Adipocyte (in vitro differentiated cells): Measurements from ENCODE around the gene CADPS.
A peak's percentile ranks its signal among the peaks of the same experiment; 100 is the strongest.

Experiments used
- DNase-seq: peaks from one replicate; pipeline ENCODE4 v3.0.0-alpha.2; 2015; ENCODE audit warnings: low read depth
- H3K27me3 ChIP-seq: replicated peaks from 2 replicates; pipeline ENCODE4 v1.7.0; 2013; ENCODE audit warnings: mild to moderate bottlenecking, low read length, moderate library complexity; ENCODE audit not compliant: control insufficient read depth, insufficient read depth
- H3K36me3 ChIP-seq: 2 replicates; pipeline ENCODE4 v1.7.0; 2013; ENCODE audit warnings: low read length, mild to moderate bottlenecking, moderate library complexity; ENCODE audit not compliant: control insufficient read depth, insufficient read depth, severe bottlenecking
- H3K4me1 ChIP-seq: 2 replicates; pipeline ENCODE4 v1.7.0; 2013; ENCODE audit warnings: mild to moderate bottlenecking, low read length, moderate library complexity; ENCODE audit not compliant: control insufficient read depth, insufficient read depth
- H3K4me3 ChIP-seq: 2 replicates; pipeline ENCODE4 v1.7.0; 2013; ENCODE audit warnings: mild to moderate bottlenecking, low read length, moderate library complexity
- H3K9ac ChIP-seq: 2 replicates; pipeline ENCODE4 v1.7.0; 2013; ENCODE audit warnings: mild to moderate bottlenecking, low read length, moderate library complexity
- H3K9me3 ChIP-seq: 2 replicates; pipeline ENCODE4 v1.7.0; 2013; ENCODE audit warnings: mild to moderate bottlenecking, low read length, moderate library complexity; ENCODE audit not compliant: control insufficient read depth

Gene CADPS

DNA sequence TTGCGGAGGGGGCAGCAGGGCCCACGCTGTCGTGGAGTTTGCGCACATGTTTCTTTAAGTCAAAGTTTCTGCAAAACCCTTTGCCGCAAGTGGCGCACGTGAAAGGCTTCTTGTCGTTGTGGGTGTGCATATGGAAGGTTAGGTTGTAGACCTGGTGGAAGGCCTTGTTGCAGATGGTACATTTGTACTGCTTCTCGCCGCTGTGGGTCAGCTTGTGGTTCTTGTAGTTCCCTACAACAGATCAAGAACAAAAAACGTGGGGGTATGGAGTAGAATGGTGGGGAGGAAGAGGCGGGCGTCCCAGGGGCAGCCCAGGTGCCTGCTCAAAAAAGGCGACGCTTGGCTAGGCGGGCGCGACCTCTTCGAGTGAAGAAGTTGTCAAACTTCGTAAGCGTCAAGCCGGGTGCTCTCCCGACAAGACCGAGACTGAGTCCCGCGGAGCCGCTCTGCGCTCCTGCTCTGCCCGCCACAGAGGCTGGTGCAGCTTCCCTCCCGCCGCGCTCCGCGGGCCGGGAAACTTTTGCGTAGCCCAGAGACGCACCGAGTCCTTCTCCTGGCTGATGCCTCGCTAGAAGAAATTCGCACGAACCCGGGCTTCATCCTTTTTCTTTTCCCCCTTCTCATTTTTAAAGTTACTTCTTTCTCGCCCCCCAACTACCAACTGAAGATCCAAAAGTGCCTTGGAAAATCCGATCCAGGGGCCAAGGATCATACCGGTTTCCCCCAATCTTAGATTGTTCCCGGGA, 504.9 kb downstream of the CADPS start:
- H3K9ac ChIP-seq: no peak overlapping the region
- no peak for DNase-seq
- H3K4me1 ChIP-seq: peaks cover 17% of the 10 kb centered on the region
- H3K9me3 ChIP-seq: no peaks in the 10 kb centered on the region
- H3K27me3 ChIP-seq: peaks cover 91% of the 10 kb centered on the region
- no peak overlapping the region for H3K4me3 ChIP-seq
- no peaks in the 10 kb centered on the region for H3K36me3 ChIP-seq

GRCh38 chr3:62369476-62369743, 505.8 kb downstream of the CADPS start:
- Histone ChIP-seq H3K27me3 (peaks cover 91% of the 10 kb centered on the region), H3K4me1 (peaks cover 15% of the 10 kb centered on the region), H3K36me3 (no peaks in the 10 kb centered on the region), H3K9ac (no peak overlapping the region), H3K9me3 (peaks cover 4% of the 10 kb centered on the region), H3K4me3 (no peak overlapping the region)
- no peak for DNase-seq

- peaks cover 86% of the 10 kb centered on the region for H3K27me3 ChIP-seq
- peak overlapping the region; percentile 46 for H3K4me3 ChIP-seq
- H3K9ac ChIP-seq: no peak overlapping the region
- H3K36me3 ChIP-seq: no peaks in the 10 kb centered on the region
- no peak for DNase-seq
- peaks cover 4% of the 10 kb centered on the region for H3K9me3 ChIP-seq
- H3K4me1 ChIP-seq: peaks cover 9% of the 10 kb centered on the region
These were observed 506.3 kb downstream of the CADPS start for GRCh38 chr3:62368705-62369475.

GRCh38 chr3:62368290-62368704, 506.9 kb downstream of the CADPS start:
- no peaks in the 10 kb centered on the region for H3K36me3 ChIP-seq
- no peak for DNase-seq
- no peak overlapping the region for H3K9ac ChIP-seq
- peaks cover 4% of the 10 kb centered on the region for H3K9me3 ChIP-seq
- H3K4me1 ChIP-seq: peaks cover 6% of the 10 kb centered on the region
- peaks cover 84% of the 10 kb centered on the region for H3K27me3 ChIP-seq
- H3K4me3 ChIP-seq: no peak overlapping the region

DNA sequence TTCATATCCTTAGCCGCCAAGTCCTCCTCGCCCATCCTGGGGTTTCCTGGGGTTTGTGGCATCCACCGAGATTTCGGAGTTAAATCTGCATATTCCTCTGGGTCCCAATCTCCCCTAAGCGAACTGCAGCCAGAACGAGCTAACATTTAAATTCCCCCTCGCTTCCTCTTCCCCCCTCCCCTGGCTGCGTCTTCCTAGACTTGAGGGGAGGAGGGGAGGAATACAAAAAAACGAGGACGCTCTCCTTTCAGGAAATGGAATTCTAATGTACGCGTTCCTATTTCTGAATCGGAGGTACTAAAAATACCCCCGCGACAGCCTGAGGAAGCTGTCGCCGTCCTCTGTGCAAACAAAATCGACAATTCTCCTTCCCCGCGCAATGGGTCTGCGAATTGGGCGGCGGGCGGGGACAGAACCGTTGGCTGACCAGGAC, 507.4 kb downstream of the CADPS start:
- Histone ChIP-seq H3K27me3 (peaks cover 84% of the 10 kb centered on the region), H3K36me3 (no peaks in the 10 kb centered on the region), H3K9ac (no peak overlapping the region), H3K4me3 (no peak overlapping the region), H3K4me1 (peaks cover 6% of the 10 kb centered on the region), H3K9me3 (peaks cover 4% of the 10 kb centered on the region)
- no peak for DNase-seq

GRCh38 chr3:62366126-62366484, 509.1 kb downstream of the CADPS start:
- Histone ChIP-seq H3K36me3 (no peaks in the 10 kb centered on the region), H3K9me3 (peaks cover 4% of the 10 kb centered on the region), H3K4me3 (no peak overlapping the region), H3K9ac (no peak overlapping the region), H3K27me3 (peaks cover 80% of the 10 kb centered on the region), H3K4me1 (peaks cover 6% of the 10 kb centered on the region)
- DNase-seq: no peak

GRCh38 chr3:62365391-62366125, 509.7 kb downstream of the CADPS start:
- DNase-seq: no peak
- peaks cover 6% of the 10 kb centered on the region for H3K4me1 ChIP-seq
- H3K9me3 ChIP-seq: peaks cover 4% of the 10 kb centered on the region
- no peak overlapping the region for H3K9ac ChIP-seq
- peaks cover 77% of the 10 kb centered on the region for H3K27me3 ChIP-seq
- no peaks in the 10 kb centered on the region for H3K36me3 ChIP-seq
- no peak overlapping the region for H3K4me3 ChIP-seq

- H3K27me3 ChIP-seq: peaks cover 69% of the 10 kb centered on the region
- no peak overlapping the region for H3K9ac ChIP-seq
- H3K4me3 ChIP-seq: no peak overlapping the region
- H3K9me3 ChIP-seq: peaks cover 4% of the 10 kb centered on the region
- no peaks in the 10 kb centered on the region for H3K36me3 ChIP-seq
- DNase-seq: no peak
- H3K4me1 ChIP-seq: peaks cover 2% of the 10 kb centered on the region
These were observed 511.0 kb downstream of the CADPS start for GRCh38 chr3:62364191-62364590.

DNA sequence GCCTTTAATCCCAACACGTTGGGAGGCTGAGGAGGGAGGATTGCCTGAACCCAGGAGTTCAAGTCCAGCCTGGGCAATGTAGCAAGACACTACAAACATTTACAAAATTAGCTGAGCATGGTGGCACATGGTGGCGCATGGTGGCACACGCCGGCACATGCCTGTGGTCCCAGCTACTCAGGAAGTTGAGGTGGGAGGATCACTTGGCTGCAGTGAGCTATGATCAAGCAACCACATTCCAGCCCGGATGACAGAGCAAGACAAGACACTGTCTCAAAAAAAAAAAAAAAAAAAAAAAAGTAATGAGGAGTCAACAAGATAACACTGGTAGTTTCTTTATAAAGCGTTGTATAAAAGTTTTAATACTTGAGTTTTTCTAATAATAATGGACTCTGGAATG, 511.9 kb downstream of the CADPS start:
- H3K4me3 ChIP-seq: no peak overlapping the region
- H3K4me1 ChIP-seq: no peaks in the 10 kb centered on the region
- H3K9me3 ChIP-seq: peaks cover 4% of the 10 kb centered on the region
- H3K36me3 ChIP-seq: no peaks in the 10 kb centered on the region
- no peak for DNase-seq
- H3K27me3 ChIP-seq: peaks cover 63% of the 10 kb centered on the region
- H3K9ac ChIP-seq: no peak overlapping the region

DNA sequence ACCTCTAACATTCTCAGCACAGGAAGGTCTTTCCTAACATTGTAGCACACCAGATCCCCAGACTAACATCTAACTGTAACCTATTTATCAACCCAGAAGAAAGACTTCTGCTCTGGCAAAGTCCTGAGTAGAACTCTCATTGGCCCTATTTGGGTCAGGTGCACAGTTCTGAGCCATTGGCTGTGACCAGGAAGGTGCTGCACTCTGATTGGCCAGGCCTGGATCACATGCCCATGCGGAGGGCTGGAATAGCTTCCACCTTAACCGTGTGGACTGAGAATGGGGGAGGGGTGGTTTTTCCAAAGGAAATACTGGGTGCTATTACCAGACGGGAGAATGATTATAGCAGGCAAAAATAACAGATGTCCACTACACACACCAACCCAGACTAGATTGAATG, 513.4 kb downstream of the CADPS start:
- H3K4me3 ChIP-seq: no peak overlapping the region
- no peaks in the 10 kb centered on the region for H3K4me1 ChIP-seq
- H3K36me3 ChIP-seq: no peaks in the 10 kb centered on the region
- no peak overlapping the region for H3K9ac ChIP-seq
- H3K27me3 ChIP-seq: peaks cover 58% of the 10 kb centered on the region
- no peak for DNase-seq
- peaks cover 4% of the 10 kb centered on the region for H3K9me3 ChIP-seq

- Histone ChIP-seq H3K27me3 (peaks cover 58% of the 10 kb centered on the region), H3K9me3 (peaks cover 4% of the 10 kb centered on the region), H3K4me3 (no peak overlapping the region), H3K9ac (no peak overlapping the region), H3K4me1 (no peaks in the 10 kb centered on the region), H3K36me3 (no peaks in the 10 kb centered on the region)
- DNase-seq: no peak
These were observed 514.0 kb downstream of the CADPS start for GRCh38 chr3:62361261-62361660.
